Measurements from ENCODE around the gene SHH.

- TF ChIP-seq POLR2AphosphoS5 (IDR thresholded peaks at IDR 0.05) (no peak), CTCF (IDR thresholded peaks at IDR 0.05) (no peak), POLR2A (IDR thresholded peaks at IDR 0.05) (no peak)
Observed at GRCh38 chr7:155787171-155787851, 25.0 kb downstream of the SHH start.
